GM12878 (cell line): ENCODE measurements around the gene IFT22.
"Not testable (repeated sequence)": the region's sequence is repeated elsewhere in the genome, so short reads cannot be mapped to it uniquely, and the experiment has no call there.

Source experiments
- CTCF ChIP-seq, 3 experiments: IDR thresholded peaks in 2 of 3; conservative IDR thresholded peaks in 1 of 3; 2 replicates each; pipeline ENCODE4 v1.5.1; 2011; ENCODE audit warnings: low read depth in 3 of 3, low read length in 3 of 3, mild to moderate bottlenecking in 3 of 3, control low read depth in 2 of 3, moderate library complexity in 2 of 3, inconsistent platforms in 1 of 3, mixed read lengths in 1 of 3; ENCODE audit not compliant: control insufficient read depth in 2 of 3, insufficient read depth in 1 of 3; ENCODE audit errors: extremely low read depth in 1 of 3
- EZH2 ChIP-seq: IDR thresholded peaks from 2 replicates; pipeline ENCODE4 v1.6.1; 2012; ENCODE audit warnings: low read depth, mild to moderate bottlenecking, control low read depth, inconsistent platforms, low read length, borderline replicate concordance; ENCODE audit not compliant: control insufficient read depth
- HSF1 ChIP-seq: fragments of 150-350 bp; IDR thresholded peaks from 2 replicates; pipeline ENCODE4 v1.6.1; 2014; ENCODE audit warnings: mild to moderate bottlenecking, low read depth, low read length
- MLLT1 ChIP-seq: fragments of 450-650 bp; IDR thresholded peaks from 2 replicates; pipeline ENCODE4 v1.6.1; 2016; ENCODE audit warnings: mild to moderate bottlenecking
- MTA2 ChIP-seq: fragments of 450-650 bp; IDR thresholded peaks from 2 replicates; pipeline ENCODE4 v1.6.1; 2016; ENCODE audit warnings: low read depth, mild to moderate bottlenecking, moderate library complexity
- MXI1 ChIP-seq: fragments of 150-350 bp; IDR thresholded peaks from 2 replicates; pipeline ENCODE4 v1.6.1; 2011; ENCODE audit warnings: low read depth, mild to moderate bottlenecking, inconsistent platforms, low read length, improper control_type of control experiment
- POLR2A ChIP-seq: IDR thresholded peaks from 2 replicates; pipeline ENCODE4 v1.6.1; 2011; ENCODE audit warnings: low read depth, mild to moderate bottlenecking, low read length
- POLR2AphosphoS2 ChIP-seq: IDR thresholded peaks from 2 replicates; pipeline ENCODE4 v1.6.1; 2011; ENCODE audit warnings: low read depth, mild to moderate bottlenecking, low read length, improper control_type of control experiment, moderate library complexity
- SPI1 ChIP-seq: IDR thresholded peaks from 2 replicates; pipeline ENCODE4 v1.6.1; 2011; ENCODE audit warnings: low read depth, mild to moderate bottlenecking, low read length, moderate library complexity, borderline replicate concordance; ENCODE audit not compliant: insufficient read depth
- TF ChIP-seq, protein P1 (sequence below): fragments of 150-350 bp; IDR thresholded peaks from 2 replicates; pipeline ENCODE4 v1.6.1; 2016; ENCODE audit warnings: low read depth, low read length
- TF ChIP-seq, protein P2 (sequence below): IDR thresholded peaks from 2 replicates; pipeline ENCODE4 v1.6.1; 2012; ENCODE audit warnings: mild to moderate bottlenecking, low read depth, low read length

DNA sequence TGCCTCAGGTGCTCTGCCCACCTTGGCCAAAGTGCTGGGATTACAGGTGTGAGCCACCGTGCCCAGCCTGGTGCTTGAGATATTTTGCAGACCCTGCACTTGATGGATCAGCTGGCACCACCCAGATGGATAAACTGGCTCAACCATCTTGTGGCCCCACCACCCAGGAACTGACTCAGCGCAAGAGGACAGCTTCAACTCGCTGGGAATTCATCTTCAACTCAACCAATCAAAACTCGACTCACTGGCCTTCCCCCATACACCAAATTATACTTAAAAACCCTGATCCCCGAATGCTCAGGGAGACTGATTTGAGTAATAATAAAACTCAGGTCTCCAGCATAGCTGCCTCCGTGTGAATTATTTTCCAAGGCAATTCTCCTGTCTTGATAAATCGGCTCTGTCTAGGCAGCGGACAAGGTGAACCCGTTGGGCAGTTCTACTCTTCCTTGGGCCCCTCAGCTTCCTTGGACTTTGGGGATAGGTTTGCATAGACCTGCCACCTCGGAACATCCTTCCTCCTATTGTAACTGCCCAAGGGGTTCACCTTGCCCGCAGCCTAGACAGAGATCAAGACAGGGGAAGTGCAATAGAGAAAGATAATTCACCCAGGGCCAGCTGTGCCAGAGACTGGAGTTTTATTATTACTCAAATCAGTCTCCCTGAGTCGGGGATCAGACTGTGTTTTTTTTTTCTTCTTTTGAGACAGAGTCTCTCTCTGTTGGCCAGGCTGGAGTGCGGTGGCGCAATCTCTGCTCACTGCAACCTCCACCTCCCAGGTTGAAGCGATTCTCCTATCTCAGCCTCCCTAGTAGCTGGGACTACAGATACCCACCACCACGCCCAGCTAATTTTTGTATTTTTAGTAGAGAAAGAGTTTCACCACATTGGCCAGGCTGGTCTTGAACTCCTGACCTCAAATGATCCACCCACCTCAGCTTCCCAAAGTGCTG, 28.3 kb downstream of the IFT22 start:
- not testable (repeated sequence) for TF ChIP-seq POLR2A; CTCF (IDR thresholded peaks at IDR 0.05 in 2 of 3, conservative IDR thresholded peaks at IDR 0.05 in 1 of 3; ENCODE audit: control insufficient read depth in 2 of 3, extremely low read depth in 1 of 3, insufficient read depth in 1 of 3, low read depth in 3 of 3, low read length in 3 of 3); HSF1; MXI1; POLR2AphosphoS2; MTA2; MLLT1; SPI1; EZH2
- TF ChIP-seq, protein P1, sequence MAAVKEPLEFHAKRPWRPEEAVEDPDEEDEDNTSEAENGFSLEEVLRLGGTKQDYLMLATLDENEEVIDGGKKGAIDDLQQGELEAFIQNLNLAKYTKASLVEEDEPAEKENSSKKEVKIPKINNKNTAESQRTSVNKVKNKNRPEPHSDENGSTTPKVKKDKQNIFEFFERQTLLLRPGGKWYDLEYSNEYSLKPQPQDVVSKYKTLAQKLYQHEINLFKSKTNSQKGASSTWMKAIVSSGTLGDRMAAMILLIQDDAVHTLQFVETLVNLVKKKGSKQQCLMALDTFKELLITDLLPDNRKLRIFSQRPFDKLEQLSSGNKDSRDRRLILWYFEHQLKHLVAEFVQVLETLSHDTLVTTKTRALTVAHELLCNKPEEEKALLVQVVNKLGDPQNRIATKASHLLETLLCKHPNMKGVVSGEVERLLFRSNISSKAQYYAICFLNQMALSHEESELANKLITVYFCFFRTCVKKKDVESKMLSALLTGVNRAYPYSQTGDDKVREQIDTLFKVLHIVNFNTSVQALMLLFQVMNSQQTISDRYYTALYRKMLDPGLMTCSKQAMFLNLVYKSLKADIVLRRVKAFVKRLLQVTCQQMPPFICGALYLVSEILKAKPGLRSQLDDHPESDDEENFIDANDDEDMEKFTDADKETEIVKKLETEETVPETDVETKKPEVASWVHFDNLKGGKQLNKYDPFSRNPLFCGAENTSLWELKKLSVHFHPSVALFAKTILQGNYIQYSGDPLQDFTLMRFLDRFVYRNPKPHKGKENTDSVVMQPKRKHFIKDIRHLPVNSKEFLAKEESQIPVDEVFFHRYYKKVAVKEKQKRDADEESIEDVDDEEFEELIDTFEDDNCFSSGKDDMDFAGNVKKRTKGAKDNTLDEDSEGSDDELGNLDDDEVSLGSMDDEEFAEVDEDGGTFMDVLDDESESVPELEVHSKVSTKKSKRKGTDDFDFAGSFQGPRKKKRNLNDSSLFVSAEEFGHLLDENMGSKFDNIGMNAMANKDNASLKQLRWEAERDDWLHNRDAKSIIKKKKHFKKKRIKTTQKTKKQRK: not testable (repeated sequence)
- TF ChIP-seq, protein P2, sequence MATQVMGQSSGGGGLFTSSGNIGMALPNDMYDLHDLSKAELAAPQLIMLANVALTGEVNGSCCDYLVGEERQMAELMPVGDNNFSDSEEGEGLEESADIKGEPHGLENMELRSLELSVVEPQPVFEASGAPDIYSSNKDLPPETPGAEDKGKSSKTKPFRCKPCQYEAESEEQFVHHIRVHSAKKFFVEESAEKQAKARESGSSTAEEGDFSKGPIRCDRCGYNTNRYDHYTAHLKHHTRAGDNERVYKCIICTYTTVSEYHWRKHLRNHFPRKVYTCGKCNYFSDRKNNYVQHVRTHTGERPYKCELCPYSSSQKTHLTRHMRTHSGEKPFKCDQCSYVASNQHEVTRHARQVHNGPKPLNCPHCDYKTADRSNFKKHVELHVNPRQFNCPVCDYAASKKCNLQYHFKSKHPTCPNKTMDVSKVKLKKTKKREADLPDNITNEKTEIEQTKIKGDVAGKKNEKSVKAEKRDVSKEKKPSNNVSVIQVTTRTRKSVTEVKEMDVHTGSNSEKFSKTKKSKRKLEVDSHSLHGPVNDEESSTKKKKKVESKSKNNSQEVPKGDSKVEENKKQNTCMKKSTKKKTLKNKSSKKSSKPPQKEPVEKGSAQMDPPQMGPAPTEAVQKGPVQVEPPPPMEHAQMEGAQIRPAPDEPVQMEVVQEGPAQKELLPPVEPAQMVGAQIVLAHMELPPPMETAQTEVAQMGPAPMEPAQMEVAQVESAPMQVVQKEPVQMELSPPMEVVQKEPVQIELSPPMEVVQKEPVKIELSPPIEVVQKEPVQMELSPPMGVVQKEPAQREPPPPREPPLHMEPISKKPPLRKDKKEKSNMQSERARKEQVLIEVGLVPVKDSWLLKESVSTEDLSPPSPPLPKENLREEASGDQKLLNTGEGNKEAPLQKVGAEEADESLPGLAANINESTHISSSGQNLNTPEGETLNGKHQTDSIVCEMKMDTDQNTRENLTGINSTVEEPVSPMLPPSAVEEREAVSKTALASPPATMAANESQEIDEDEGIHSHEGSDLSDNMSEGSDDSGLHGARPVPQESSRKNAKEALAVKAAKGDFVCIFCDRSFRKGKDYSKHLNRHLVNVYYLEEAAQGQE: not testable (repeated sequence)
